Measurements from ENCODE around the gene MAST4.

MAST4 gene

DNA sequence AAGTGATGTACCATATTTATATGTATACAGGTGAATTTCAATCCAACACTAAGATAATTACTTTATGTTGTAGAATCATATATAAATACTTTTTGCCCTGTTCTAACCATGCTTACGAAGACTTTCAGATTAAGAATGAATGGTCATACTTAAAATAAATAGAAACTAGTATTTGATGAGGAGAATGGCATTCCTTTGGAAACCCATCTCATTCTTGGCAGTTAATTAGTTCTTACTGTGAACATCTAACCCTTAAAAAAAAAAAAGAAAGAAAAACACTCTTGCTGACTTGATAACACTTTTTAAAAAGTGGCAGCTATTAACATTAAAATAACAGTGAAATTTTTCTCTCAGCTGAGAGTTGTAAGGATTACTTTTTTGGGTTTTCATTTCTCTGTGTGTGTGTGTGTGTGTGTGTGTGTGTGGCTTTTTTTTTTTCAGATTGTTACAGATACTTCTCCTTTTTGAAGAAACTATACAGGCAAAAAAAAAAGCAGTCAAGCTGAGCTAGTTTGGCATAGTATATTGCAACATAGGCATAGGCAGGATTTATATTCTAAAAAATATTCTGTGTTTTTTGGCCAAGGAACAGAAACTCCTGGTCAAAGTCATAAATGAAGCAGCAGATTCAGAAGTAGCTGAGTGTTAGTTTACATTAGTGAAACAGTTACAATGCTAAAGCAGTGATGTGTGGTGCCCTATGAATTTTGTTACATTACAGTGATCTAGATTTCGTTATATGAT lies 436.9 kb downstream of the MAST4 start (continued):
- TF ChIP-seq HOXA7 (CRISPR knock-in tag; IDR thresholded peaks at IDR 0.05; ENCODE audit: borderline replicate concordance) (no peak), ZNF404 (tag by site-specific recombination; IDR thresholded peaks at IDR 0.05) (no peak)
- TF ChIP-seq, protein P1, sequence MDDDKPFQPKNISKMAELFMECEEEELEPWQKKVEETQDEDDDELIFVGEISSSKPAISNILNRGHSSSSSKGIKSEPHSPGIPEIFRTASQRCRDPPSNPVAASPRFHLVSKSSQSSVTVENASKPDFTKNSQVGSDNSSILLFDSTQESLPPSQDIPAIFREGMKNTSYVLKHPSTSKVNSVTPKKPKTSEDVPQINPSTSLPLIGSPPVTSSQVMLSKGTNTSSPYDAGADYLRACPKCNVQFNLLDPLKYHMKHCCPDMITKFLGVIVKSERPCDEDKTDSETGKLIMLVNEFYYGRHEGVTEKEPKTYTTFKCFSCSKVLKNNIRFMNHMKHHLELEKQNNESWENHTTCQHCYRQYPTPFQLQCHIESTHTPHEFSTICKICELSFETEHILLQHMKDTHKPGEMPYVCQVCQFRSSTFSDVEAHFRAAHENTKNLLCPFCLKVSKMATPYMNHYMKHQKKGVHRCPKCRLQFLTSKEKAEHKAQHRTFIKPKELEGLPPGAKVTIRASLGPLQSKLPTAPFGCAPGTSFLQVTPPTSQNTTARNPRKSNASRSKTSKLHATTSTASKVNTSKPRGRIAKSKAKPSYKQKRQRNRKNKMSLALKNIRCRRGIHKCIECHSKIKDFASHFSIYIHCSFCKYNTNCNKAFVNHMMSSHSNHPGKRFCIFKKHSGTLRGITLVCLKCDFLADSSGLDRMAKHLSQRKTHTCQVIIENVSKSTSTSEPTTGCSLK (tag by site-specific recombination; IDR thresholded peaks at IDR 0.05) = no peak

DNA sequence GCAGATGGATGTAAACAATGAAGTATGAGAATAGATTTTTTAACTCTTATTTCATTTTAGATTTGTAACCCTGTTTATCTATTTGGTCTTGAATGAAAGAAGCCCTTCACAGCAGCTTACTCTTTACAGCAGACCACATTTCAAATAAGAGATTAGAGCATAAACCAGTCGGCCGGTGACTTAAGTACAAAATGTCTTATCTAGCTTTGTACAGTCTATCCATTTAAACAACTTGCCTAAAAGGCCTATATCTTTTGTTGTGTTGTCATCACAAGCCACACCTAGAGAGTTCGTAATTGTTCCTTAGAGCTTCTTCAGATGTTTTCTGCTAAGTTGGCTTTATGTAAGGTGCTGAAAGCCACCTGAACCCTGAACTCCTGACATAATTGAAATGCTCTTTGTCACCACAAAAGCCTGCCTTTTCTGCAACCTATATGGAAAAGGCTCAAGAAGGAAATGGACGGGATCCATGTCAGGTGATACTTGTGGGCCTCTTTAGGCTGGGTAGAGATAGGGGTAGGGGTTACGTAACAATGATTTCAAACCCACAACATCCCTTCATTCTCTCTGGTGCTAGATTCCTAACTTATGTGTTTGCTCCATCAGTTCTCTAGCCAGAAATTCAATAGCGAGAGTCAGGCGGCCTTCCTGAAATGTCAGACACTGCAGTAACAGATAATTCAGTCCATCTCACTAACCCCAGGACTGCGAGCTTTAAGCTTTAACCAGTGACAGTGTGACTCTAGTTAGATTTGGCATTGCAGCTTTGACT lies 437.9 kb downstream of the MAST4 start:
- ChIA-PET POLR2A (interaction anchor here (0.7 kb wide), 1 partner anchor 728 kb away, joined by 4 read pairs; no protein-coding TSS in a partner anchor), CTCF (interaction anchor here (1.1 to 2.3 kb wide), 3 partner anchors 9 to 46 kb away, joined by 3 to 6 read pairs (median 3); no protein-coding TSS in a partner anchor)
- Histone ChIP-seq H3K36me3 (ENCODE audit: control insufficient read depth in 2 of 2, insufficient read depth in 1 of 2, low read length in 2 of 2) (no peaks in the 10 kb centered on the region), H3K9me3 (ENCODE audit: control insufficient read depth, insufficient read depth, low read depth, low read length) (no peaks in the 10 kb centered on the region), H3K4me1 (ENCODE audit: control insufficient read depth, insufficient read depth, low read length) (peaks cover 46% of the 10 kb centered on the region), H3K27ac (ENCODE audit: extremely low read depth, low read depth, low read length) (no peak overlapping the region), H3K4me3 (ENCODE audit: low read depth, low read length) (no peak overlapping the region)
- TF ChIP-seq ZNF16 (tag by site-specific recombination; IDR thresholded peaks at IDR 0.05; ENCODE audit: low read depth) (no peak), KLF10 (tag by site-specific recombination; IDR thresholded peaks at IDR 0.05) (0 out of 2 replicates have a peak, but pooled peaks have one; percentile 18), ZNF169 (tag by site-specific recombination; IDR thresholded peaks at IDR 0.05) (no peak)
- TF ChIP-seq, protein P2, sequence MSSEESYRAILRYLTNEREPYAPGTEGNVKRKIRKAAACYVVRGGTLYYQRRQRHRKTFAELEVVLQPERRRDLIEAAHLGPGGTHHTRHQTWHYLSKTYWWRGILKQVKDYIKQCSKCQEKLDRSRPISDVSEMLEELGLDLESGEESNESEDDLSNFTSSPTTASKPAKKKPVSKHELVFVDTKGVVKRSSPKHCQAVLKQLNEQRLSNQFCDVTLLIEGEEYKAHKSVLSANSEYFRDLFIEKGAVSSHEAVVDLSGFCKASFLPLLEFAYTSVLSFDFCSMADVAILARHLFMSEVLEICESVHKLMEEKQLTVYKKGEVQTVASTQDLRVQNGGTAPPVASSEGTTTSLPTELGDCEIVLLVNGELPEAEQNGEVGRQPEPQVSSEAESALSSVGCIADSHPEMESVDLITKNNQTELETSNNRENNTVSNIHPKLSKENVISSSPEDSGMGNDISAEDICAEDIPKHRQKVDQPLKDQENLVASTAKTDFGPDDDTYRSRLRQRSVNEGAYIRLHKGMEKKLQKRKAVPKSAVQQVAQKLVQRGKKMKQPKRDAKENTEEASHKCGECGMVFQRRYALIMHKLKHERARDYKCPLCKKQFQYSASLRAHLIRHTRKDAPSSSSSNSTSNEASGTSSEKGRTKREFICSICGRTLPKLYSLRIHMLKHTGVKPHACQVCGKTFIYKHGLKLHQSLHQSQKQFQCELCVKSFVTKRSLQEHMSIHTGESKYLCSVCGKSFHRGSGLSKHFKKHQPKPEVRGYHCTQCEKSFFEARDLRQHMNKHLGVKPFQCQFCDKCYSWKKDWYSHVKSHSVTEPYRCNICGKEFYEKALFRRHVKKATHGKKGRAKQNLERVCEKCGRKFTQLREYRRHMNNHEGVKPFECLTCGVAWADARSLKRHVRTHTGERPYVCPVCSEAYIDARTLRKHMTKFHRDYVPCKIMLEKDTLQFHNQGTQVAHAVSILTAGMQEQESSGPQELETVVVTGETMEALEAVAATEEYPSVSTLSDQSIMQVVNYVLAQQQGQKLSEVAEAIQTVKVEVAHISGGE (tag by site-specific recombination; conservative IDR thresholded peaks at IDR 0.05; ENCODE audit: low read depth) = no peak

DNA sequence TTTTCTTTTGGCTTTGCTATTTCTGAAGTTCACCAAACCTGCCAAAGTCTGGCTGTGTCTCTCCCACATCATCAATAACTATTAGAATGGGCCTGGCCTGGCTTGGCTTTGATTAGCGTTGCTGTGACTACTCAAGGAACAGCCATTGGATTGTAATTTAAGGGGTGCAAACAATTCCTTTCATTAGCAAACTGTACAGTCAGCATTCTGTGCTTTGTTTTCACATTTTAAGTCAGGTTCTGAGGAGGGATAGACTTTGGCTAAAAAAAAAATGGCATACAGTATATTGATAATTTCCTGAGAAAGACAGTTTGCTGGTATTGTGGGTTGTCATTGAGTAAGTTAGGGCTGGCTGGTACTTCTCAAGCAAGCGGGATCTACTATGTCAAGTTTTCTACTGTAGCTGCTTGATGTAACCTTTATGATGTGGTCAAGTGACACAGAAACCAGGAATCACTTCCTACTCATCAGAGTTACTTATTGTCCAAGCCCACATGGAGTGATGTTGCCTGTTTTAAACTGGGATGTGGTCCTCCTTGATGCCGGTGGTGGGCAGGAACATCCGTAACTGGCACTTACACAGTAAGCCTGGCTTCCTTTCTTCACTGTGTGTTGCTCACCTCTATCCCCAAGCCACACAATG lies 439.0 kb downstream of the MAST4 start:
- Histone ChIP-seq H3K27ac (ENCODE audit: extremely low read depth, low read depth, low read length) (no peak overlapping the region), H3K36me3 (ENCODE audit: control insufficient read depth in 2 of 2, insufficient read depth in 1 of 2, low read length in 2 of 2) (no peaks in the 10 kb centered on the region), H3K9me3 (ENCODE audit: control insufficient read depth, insufficient read depth, low read depth, low read length) (no peaks in the 10 kb centered on the region), H3K4me1 (ENCODE audit: control insufficient read depth, insufficient read depth, low read length) (peaks cover 36% of the 10 kb centered on the region), H3K4me3 (ENCODE audit: low read depth, low read length) (no peak overlapping the region)
- TF ChIP-seq, protein P3, sequence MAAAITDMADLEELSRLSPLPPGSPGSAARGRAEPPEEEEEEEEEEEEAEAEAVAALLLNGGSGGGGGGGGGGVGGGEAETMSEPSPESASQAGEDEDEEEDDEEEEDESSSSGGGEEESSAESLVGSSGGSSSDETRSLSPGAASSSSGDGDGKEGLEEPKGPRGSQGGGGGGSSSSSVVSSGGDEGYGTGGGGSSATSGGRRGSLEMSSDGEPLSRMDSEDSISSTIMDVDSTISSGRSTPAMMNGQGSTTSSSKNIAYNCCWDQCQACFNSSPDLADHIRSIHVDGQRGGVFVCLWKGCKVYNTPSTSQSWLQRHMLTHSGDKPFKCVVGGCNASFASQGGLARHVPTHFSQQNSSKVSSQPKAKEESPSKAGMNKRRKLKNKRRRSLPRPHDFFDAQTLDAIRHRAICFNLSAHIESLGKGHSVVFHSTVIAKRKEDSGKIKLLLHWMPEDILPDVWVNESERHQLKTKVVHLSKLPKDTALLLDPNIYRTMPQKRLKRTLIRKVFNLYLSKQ (tag by site-specific recombination; IDR thresholded peaks at IDR 0.05; ENCODE audit: borderline replicate concordance) = no peak
- no peak for TF ChIP-seq ZBTB1 (tag by site-specific recombination; IDR thresholded peaks at IDR 0.05)
- TF ChIP-seq ZNF112 (tag by site-specific recombination; IDR thresholded peaks at IDR 0.05) = no peak
- TF ChIP-seq ZNF830 (tag by site-specific recombination; IDR thresholded peaks at IDR 0.05; ENCODE audit: low read depth) = no peak
- no peak for TF ChIP-seq ZNF555 (tag by site-specific recombination; conservative IDR thresholded peaks at IDR 0.05)
- no peak for TF ChIP-seq ZNF214 (tag by site-specific recombination; IDR thresholded peaks at IDR 0.05; ENCODE audit: borderline replicate concordance)
- no peak for TF ChIP-seq KLF16 (tag by site-specific recombination; IDR thresholded peaks at IDR 0.05)
- TF ChIP-seq, protein P4, sequence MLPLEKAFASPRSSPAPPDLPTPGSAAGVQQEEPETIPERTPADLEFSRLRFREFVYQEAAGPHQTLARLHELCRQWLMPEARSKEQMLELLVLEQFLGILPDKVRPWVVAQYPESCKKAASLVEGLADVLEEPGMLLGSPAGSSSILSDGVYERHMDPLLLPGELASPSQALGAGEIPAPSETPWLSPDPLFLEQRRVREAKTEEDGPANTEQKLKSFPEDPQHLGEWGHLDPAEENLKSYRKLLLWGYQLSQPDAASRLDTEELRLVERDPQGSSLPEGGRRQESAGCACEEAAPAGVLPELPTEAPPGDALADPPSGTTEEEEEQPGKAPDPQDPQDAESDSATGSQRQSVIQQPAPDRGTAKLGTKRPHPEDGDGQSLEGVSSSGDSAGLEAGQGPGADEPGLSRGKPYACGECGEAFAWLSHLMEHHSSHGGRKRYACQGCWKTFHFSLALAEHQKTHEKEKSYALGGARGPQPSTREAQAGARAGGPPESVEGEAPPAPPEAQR (tag by site-specific recombination; IDR thresholded peaks at IDR 0.05) = no peak
- no peak for TF ChIP-seq ZNF747 (tag by site-specific recombination; IDR thresholded peaks at IDR 0.05)
- no peak for TF ChIP-seq ZNF138 (tag by site-specific recombination; IDR thresholded peaks at IDR 0.05; ENCODE audit: borderline replicate concordance)
- CTCF ChIA-PET = interaction anchor here (0.6 kb wide), 1 partner anchor 231 kb away, joined by 4 read pairs; no protein-coding TSS in a partner anchor
- POLR2A ChIA-PET = no interaction called here
